OCI-LY3 (cell line): Measurements from ENCODE around the gene FGF4.
A peak's percentile ranks its signal among the peaks of the same experiment; 100 is the strongest.

Experiments
- H2AFZ ChIP-seq: fragments of 200-600, 300-600 bp; shearing (Covaris generic); 2 replicates; pipeline ENCODE4 v1.6.0; 2014; ENCODE audit warnings: antibody characterized with exemption, low read depth, low read length
- H3K27ac ChIP-seq: fragments of 200-600, 300-600 bp; sonication (generic); 2 replicates; pipeline ENCODE4 v1.5.1; 2014; ENCODE audit warnings: mild to moderate bottlenecking, low read length, moderate library complexity, mixed read lengths
- H3K27me3 ChIP-seq: fragments of 200-600, 300-600 bp; sonication (generic); 2 replicates; pipeline ENCODE4 v1.6.1; 2014; ENCODE audit warnings: low read depth, low read length, mixed read lengths
- H3K36me3 ChIP-seq: fragments of 200-600, 300-600 bp; sonication (generic); replicated peaks from 2 replicates; pipeline ENCODE3; 2014; ENCODE audit warnings: low read depth, low read length, mixed read lengths
- H3K4me1 ChIP-seq: fragments of 300-600, 200-600 bp; sonication (generic); 2 replicates; pipeline ENCODE4 v1.6.1; 2014; ENCODE audit warnings: low read length, mixed read lengths
- H3K4me2 ChIP-seq: fragments of 200-600, 300-600 bp; sonication (generic); 2 replicates; pipeline ENCODE4 v1.6.1; 2014; ENCODE audit warnings: low read length, mixed read lengths
- H3K4me3 ChIP-seq: fragments of 300-600, 200-600 bp; sonication (generic); 2 replicates; pipeline ENCODE4 v1.5.1; 2014; ENCODE audit warnings: antibody characterized with exemption, mild to moderate bottlenecking, low read length, moderate library complexity
- H3K79me2 ChIP-seq: fragments of 300-600, 200-600 bp; shearing (Covaris generic); 2 replicates; pipeline ENCODE4 v1.6.1; 2014; ENCODE audit warnings: mild to moderate bottlenecking, low read length, mixed read lengths
- H3K9ac ChIP-seq: fragments of 300-600, 200-600 bp; shearing (Covaris generic); 2 replicates; pipeline ENCODE4 v1.6.0; 2014; ENCODE audit warnings: mild to moderate bottlenecking, low read length, moderate library complexity
- H3K9me3 ChIP-seq: fragments of 200-600, 300-600 bp; shearing (Covaris generic); 2 replicates; pipeline ENCODE4 v1.6.1; 2014; ENCODE audit warnings: low read length, mixed read lengths; ENCODE audit not compliant: insufficient read depth
- H4K20me1 ChIP-seq: fragments of 200-600, 300-600 bp; sonication (generic); 2 replicates; pipeline ENCODE4 v1.6.1; 2016; ENCODE audit warnings: low read length, mixed read lengths; ENCODE audit not compliant: insufficient read depth
- CTCF ChIP-seq: fragments of 200-600, 300-600 bp; sonication (generic); IDR thresholded peaks from 2 replicates; pipeline ENCODE4 v1.5.1; 2014; ENCODE audit warnings: antibody characterized with exemption, low read length, low read depth
- EZH2phosphoT487 ChIP-seq: fragments of 200-600 bp; shearing (Covaris generic); IDR thresholded peaks from 2 replicates; pipeline ENCODE4 v1.6.1; 2018; ENCODE audit warnings: antibody characterized with exemption, mixed run types, low read depth

FGF4 gene

GRCh38 chr11:69801513-69802335, 26.6 kb upstream of the FGF4 start:
- H3K27ac ChIP-seq, result no peak overlapping the region
- no peaks in the 10 kb centered on the region for H3K79me2 ChIP-seq
- H3K4me3 ChIP-seq, result no peak overlapping the region
- H3K36me3 ChIP-seq, result no peaks in the 10 kb centered on the region
- no peak overlapping the region for H3K9ac ChIP-seq
- TF ChIP-seq EZH2phosphoT487 (no peak), CTCF (peak; percentile 88)
- no peaks in the 10 kb centered on the region for H3K9me3 ChIP-seq
- H3K27me3 ChIP-seq, result no peaks in the 10 kb centered on the region; the same call in 1 of the 2 replicates
- H3K4me2 ChIP-seq, result no peak overlapping the region
- H3K4me1 ChIP-seq, result no peaks in the 10 kb centered on the region
- H2AFZ ChIP-seq, result no peak overlapping the region
- no peaks in the 10 kb centered on the region for H4K20me1 ChIP-seq

- TF ChIP-seq EZH2phosphoT487 (no peak), CTCF (no peak)
Observed at GRCh38 chr11:69800278-69800677, 25.1 kb upstream of the FGF4 start.

GRCh38 chr11:69799582-69799981, 24.4 kb upstream of the FGF4 start:
- no peak overlapping the region for H3K4me2 ChIP-seq
- H3K9me3 ChIP-seq, result no peaks in the 10 kb centered on the region
- H3K4me1 ChIP-seq, result no peaks in the 10 kb centered on the region
- H2AFZ ChIP-seq, result no peak overlapping the region
- H3K4me3 ChIP-seq, result no peak overlapping the region
- H3K9ac ChIP-seq, result no peak overlapping the region
- no peaks in the 10 kb centered on the region for H4K20me1 ChIP-seq
- H3K36me3 ChIP-seq, result no peaks in the 10 kb centered on the region
- TF ChIP-seq CTCF (no peak), EZH2phosphoT487 (no peak)
- no peak overlapping the region for H3K27ac ChIP-seq
- H3K27me3 ChIP-seq, result no peaks in the 10 kb centered on the region; the same call in 1 of the 2 replicates
- no peaks in the 10 kb centered on the region for H3K79me2 ChIP-seq

More at GRCh38 chr11:69800278-69800677, 25.1 kb upstream of the FGF4 start:
- Histone ChIP-seq H4K20me1 (no peaks in the 10 kb centered on the region), H3K79me2 (no peaks in the 10 kb centered on the region), H3K27ac (no peak overlapping the region), H3K36me3 (no peaks in the 10 kb centered on the region), H3K4me1 (no peaks in the 10 kb centered on the region), H3K9ac (no peak overlapping the region), H2AFZ (no peak overlapping the region), H3K4me2 (no peak overlapping the region), H3K27me3 (no peaks in the 10 kb centered on the region; the same call in 1 of the 2 replicates), H3K9me3 (no peaks in the 10 kb centered on the region), H3K4me3 (no peak overlapping the region)

GRCh38 chr11:69799097-69799496, 24.0 kb upstream of the FGF4 start:
- H3K4me1 ChIP-seq, result no peaks in the 10 kb centered on the region
- H3K9me3 ChIP-seq, result no peaks in the 10 kb centered on the region
- no peaks in the 10 kb centered on the region for H4K20me1 ChIP-seq
- H3K79me2 ChIP-seq, result no peaks in the 10 kb centered on the region
- no peaks in the 10 kb centered on the region for H3K36me3 ChIP-seq
- H3K4me3 ChIP-seq, result no peak overlapping the region
- no peak overlapping the region for H3K4me2 ChIP-seq
- no peak overlapping the region for H2AFZ ChIP-seq
- no peaks in the 10 kb centered on the region; the same call in 1 of the 2 replicates for H3K27me3 ChIP-seq
- no peak for TF ChIP-seq EZH2phosphoT487
- TF ChIP-seq CTCF, result no peak
- no peak overlapping the region for H3K27ac ChIP-seq
- H3K9ac ChIP-seq, result no peak overlapping the region
